ENCODE results near the gene CEP57L1.
"Not testable (repeated sequence)": the region's sequence is repeated elsewhere in the genome, so short reads cannot be mapped to it uniquely, and the experiment has no call there.

Gene CEP57L1

DNA sequence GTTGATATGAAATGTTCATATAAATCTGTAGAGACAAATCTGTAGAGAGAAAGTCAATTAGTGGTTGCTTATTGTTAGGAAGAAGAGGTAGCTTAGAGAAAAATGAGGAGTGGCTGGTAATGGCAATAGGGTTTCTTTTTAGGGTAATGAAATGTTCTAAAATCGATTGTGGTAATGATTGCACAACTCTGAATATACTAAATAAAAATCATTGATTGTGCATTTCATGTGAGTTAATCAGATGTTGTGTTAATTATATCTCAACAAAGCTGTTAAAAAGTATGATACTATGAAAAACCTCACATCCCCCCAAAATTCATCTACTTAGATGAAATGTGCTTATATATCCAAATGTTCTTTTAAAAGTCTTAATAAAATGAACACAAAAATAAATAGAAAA lies 84.2 kb downstream of the CEP57L1 start:
- DNase-seq, result no peak

GRCh38 chr6:109182578-109182977 lies 87.3 kb downstream of the CEP57L1 start:
- no peak for DNase-seq

DNA sequence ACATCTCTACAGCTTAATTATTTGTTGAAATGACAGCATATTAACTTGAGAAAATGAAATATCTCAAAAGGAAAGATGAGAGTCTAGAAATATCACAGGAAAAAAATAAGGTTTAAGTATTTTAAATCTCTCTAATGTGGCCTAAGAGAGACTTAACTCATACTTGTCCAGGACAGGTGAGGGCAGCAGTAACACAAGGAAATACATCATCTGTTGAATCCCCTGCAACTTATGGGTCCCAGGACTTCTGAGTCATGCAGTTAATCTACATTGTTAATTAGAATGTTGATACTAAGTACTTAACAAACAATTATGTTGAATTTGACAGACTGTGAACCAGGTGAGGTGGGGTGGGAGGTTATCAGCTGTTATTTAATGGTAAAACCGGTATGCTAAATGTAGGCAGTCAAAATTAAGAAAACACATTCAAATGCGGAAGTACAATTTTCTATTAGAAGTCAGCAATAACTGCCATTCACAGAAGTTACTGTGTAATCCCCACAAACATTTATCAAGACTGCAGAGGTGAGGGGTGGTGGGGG lies 87.9 kb downstream of the CEP57L1 start:
- DNase-seq, result no peak

DNA sequence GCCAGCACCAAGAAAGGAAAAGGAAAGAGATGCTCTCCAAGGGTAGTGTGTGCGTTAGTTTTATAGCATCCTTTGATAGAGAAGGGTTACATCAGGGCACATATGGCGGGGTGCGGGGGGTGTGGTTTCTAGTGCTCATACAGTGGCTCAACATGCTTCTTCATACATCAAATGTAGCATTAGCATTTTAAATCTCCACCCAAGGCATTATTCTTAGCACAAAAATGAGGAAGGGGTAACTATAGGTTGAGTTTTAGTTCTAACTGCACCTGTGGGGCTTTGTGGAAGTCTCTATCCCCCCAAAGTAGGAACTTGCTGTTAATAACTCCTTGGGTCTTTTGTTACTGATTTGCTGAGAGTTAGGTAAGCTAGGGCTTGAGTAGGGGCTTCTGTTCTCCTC lies 89.3 kb downstream of the CEP57L1 start:
- no peak for DNase-seq

GRCh38 chr6:109186012-109186411 lies 90.7 kb downstream of the CEP57L1 start:
- no peak for DNase-seq

DNA sequence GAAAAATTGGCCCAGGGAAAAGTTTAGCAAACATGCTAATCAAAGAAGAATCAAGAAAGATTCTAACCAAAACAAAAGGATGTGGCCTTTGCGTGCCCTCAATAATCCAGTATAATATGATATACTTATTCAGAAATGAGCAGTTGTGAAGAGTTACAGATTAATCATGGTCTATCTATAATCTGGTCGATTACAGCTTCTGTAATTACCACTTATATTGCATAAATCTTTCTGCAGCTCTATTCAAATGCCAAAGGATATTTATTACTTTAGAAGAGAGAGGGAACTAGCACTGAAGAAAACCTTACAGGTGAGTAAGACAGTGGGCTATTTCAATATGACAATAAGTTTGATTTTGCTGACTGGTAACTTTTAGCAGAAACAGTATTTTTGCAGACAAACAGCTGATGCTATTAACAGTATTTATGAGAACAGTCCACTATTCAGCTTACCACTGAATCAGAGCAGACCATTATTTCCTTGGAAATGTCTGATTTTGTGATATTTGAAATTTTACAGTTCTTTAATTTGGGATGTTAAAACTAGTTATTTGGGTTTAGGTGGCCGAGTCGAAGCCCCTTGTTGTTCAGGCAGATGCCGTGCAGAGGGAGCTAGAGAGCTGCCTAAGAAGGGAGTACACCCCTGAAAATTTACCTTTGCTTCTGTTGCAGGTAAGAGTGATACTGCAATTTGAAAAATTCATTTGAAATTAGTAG lies 92.2 kb downstream of the CEP57L1 start:
- DNase-seq, result no peak

GRCh38 chr6:109188115-109188411 lies 92.8 kb downstream of the CEP57L1 start:
- no peak for DNase-seq

- not testable (repeated sequence) for DNase-seq
Observed at GRCh38 chr6:109191368-109191767, 96.1 kb downstream of the CEP57L1 start.

DNA sequence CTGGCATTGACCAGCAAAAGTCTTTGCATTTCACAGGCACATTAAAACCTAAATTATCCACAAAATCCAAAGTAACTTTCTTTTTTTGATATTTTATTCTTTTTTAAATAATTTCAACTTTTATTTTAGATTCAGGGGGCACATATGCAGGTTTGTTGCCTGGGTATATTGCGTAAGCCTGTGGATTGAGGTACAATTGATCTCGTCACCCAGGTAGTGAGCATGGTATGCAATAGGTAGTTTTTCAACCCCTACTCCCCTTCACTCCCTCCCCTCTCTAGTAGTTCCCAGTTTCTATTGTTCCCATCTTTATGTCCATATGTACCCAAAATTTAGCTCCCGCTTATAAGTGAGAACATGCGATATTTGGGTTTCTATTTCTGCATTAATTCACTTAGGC lies 97.6 kb downstream of the CEP57L1 start:
- DNase-seq, result no peak

- no peak for DNase-seq
Observed at GRCh38 chr6:109194880-109195279, 99.6 kb downstream of the CEP57L1 start.

DNA sequence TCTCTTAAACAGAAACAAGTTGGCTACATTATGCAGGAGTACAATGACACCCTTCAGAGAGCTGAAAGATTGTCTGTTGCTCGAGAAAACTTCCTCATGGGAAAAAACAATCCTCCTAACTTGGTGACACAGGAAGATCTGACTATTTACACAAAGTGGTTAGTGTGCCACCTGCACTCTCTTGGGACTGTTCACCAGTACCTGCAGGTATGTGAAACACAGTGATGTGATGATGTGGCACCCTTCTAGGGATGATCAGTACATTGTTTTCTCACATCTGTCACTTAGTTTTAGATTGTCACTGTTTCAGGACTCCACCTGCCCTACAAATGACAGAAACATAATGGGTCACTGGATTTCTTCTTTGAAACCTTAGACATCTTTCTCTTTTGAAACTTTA lies 101.8 kb downstream of the CEP57L1 start:
- no peak for DNase-seq

GRCh38 chr6:109202409-109203264 lies 107.3 kb downstream of the CEP57L1 start:
- DNase-seq, result no peak

DNA sequence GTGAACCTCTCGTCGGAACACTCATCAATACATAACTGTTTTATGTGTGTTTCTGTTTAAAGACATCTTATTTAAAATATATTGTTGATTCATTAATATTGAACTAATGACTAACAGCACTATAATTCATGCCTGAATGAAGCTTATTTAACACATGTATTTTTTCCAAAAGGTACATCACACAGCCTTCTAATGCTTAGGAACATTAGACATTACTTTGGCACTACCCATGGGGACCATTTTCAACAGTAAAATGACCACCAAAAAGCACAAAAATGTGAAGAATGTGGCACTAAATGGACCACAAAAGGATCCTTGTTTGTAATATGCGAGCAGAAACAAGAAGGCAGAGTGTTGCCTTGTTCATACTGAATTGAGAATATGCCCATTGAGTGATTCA lies 109.2 kb downstream of the CEP57L1 start:
- no peak for DNase-seq

DNA sequence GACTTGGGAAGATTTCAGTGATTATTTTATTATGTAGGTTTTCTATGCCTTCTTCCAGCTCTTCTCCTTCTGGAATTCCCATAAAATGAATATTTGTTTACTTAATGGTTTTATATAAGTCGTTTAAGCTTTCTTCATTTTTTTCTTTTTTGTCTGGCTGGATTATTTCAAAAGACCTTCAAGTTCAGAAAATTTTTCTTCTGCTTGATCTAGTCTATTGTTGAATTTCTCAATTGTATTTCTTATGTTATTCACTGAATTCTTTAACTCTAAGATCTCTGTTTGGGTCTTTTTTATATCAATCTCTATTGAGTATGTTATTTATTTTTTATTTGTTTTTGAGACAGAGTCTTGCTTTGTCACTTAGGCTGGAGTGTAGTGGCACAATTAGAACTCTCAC lies 117.4 kb downstream of the CEP57L1 start:
- DNase-seq, result no peak

Data from 8988T (cell line).